ENCODE data around the gene CASQ1. TPM values are rescaled to one million over a fixed set of nuclear protein-coding genes. Genes with fewer than 3 reads are reported as not detected.

Gene CASQ1
- total RNA-seq, 1 experiment from 2014 or later, result 0.46 TPM

GRCh38 chr1:160161965-160162705 is 28.2 kb upstream of the CASQ1 start (continued):
- TF ChIP-seq HMGXB4 (CRISPR knock-in tag; IDR thresholded peaks at IDR 0.05), result 0 out of 2 replicates have a peak, but pooled peaks have one; percentile 31
- no peak for TF ChIP-seq ZBTB43 (CRISPR knock-in tag; IDR thresholded peaks at IDR 0.05)
- TF ChIP-seq CBFB (CRISPR knock-in tag; IDR thresholded peaks at IDR 0.05; ENCODE audit: low read depth), result no peak
- no peak for TF ChIP-seq NR2C2 (CRISPR knock-in tag; IDR thresholded peaks at IDR 0.05)
- TF ChIP-seq ZNF512 (CRISPR knock-in tag; IDR thresholded peaks at IDR 0.05; ENCODE audit: borderline replicate concordance), result no peak
- no peak for TF ChIP-seq KAT7 (CRISPR knock-in tag; IDR thresholded peaks at IDR 0.05; ENCODE audit: borderline replicate concordance)
- TF ChIP-seq GTF2I (CRISPR knock-in tag; conservative IDR thresholded peaks at IDR 0.05), result no peak
- TF ChIP-seq USF1 (CRISPR knock-in tag; IDR thresholded peaks at IDR 0.05), result no peak
- TF ChIP-seq IRF2 (CRISPR knock-in tag; IDR thresholded peaks at IDR 0.05; ENCODE audit: borderline replicate concordance, low read depth), result no peak
- TF ChIP-seq CREB1 (CRISPR knock-in tag; IDR thresholded peaks at IDR 0.05), result no peak
- no peak for TF ChIP-seq AFF4 (CRISPR knock-in tag; IDR thresholded peaks at IDR 0.05; ENCODE audit: borderline replicate concordance)

- CTCF ChIA-PET, result interaction anchor here (0.5 to 3.1 kb wide), 36 partner anchors 9 to 213 kb away, joined by 3 to 64 read pairs (median 6); partner anchors contain the start of genes ATP1A4, CASQ1, DCAF8 and IGSF8
- no peak for DNase-seq (ENCODE audit: low spot score)
- H3K4me3 Mint-ChIP-seq, result no peak overlapping the region
Observed at GRCh38 chr1:160162931-160163330, 27.4 kb upstream of the CASQ1 start.

GRCh38 chr1:160163615-160164014 is 26.8 kb upstream of the CASQ1 start:
- H3K9me3 Mint-ChIP-seq, result no peaks in the 10 kb centered on the region
- CTCF ChIA-PET, result interaction anchor here (1.6 kb wide), 1 partner anchor 42 kb away, joined by 4 read pairs; no protein-coding TSS in a partner anchor
- no peak for ATAC-seq
- H3K4me3 Mint-ChIP-seq, result no peak overlapping the region
- DNase-seq (ENCODE audit: low spot score), result no peak
- no peak overlapping the region for H3K27ac Mint-ChIP-seq
- no peaks in the 10 kb centered on the region for H3K36me3 Mint-ChIP-seq
- peaks cover 14% of the 10 kb centered on the region for H3K27me3 Mint-ChIP-seq (ENCODE audit: low read depth)
- POLR2A ChIA-PET, result no interaction called here
- TF ChIP-seq FOXK1 (CRISPR knock-in tag; IDR thresholded peaks at IDR 0.05) (no peak), MXD4 (CRISPR knock-in tag; IDR thresholded peaks at IDR 0.05; ENCODE audit: borderline replicate concordance) (no peak)
- peaks cover 31% of the 10 kb centered on the region for H3K4me1 Mint-ChIP-seq

More at GRCh38 chr1:160162931-160163330, 27.4 kb upstream of the CASQ1 start:
- H3K9me3 Mint-ChIP-seq, result no peaks in the 10 kb centered on the region
- H3K36me3 Mint-ChIP-seq, result no peaks in the 10 kb centered on the region
- ATAC-seq, result no peak
- POLR2A ChIA-PET, result interaction anchor here (0.8 kb wide), 1 partner anchor 30 kb away, joined by 4 read pairs; no protein-coding TSS in a partner anchor
- peaks cover 14% of the 10 kb centered on the region for H3K27me3 Mint-ChIP-seq (ENCODE audit: low read depth)
- no peak for TF ChIP-seq FOXK1 (CRISPR knock-in tag; IDR thresholded peaks at IDR 0.05)
- peaks cover 28% of the 10 kb centered on the region for H3K4me1 Mint-ChIP-seq
- H3K27ac Mint-ChIP-seq, result no peak overlapping the region

Data from WTC11 (cell line).